IgD-negative memory B cell (primary cell): ENCODE data around the gene DBR1. TPM values are rescaled to one million over a fixed set of nuclear protein-coding genes. Genes with fewer than 3 reads are reported as not detected.
"Not testable (repeated sequence)": the region's sequence is repeated elsewhere in the genome, so short reads cannot be mapped to it uniquely, and the experiment has no call there.

Experiments
- H3K27ac Mint-ChIP-seq, 3 donors: one replicate each; pipeline ENCODE4 v1.8.0; 2020 to 2022; ENCODE audit warnings: mild to moderate bottlenecking in 3 of 3, mixed read lengths in 3 of 3, moderate library complexity in 1 of 3
- H3K27me3 Mint-ChIP-seq: one replicate; pipeline ENCODE4 v1.8.0; 2021; ENCODE audit warnings: mixed read lengths
- H3K36me3 Mint-ChIP-seq: one replicate; pipeline ENCODE4 v1.8.0; 2020; ENCODE audit warnings: mild to moderate bottlenecking, mixed read lengths
- H3K4me1 Mint-ChIP-seq, 3 donors: one replicate each; pipeline ENCODE4 v1.8.0; 2020 to 2022; ENCODE audit warnings: mixed read lengths in 3 of 3, mild to moderate bottlenecking in 1 of 3
- H3K4me3 Mint-ChIP-seq, 4 donors: one replicate each; pipeline ENCODE4 v1.8.0; 2020 to 2022; ENCODE audit warnings: mild to moderate bottlenecking in 4 of 4, mixed read lengths in 4 of 4, moderate library complexity in 3 of 4
- H3K9me3 Mint-ChIP-seq, 3 donors: one replicate each; pipeline ENCODE4 v1.8.0; 2020 to 2021; ENCODE audit warnings: mixed read lengths in 3 of 3, mild to moderate bottlenecking in 1 of 3
- polyA plus RNA-seq: library from polyadenylated mRNA; unstranded; fragments of 300-500 nt; fragmentation: Illumina TruSeq; gene quantifications from one replicate; pipeline ENCODE4 v1.2.3, GENCODE V29; 2021

Gene DBR1
- polyA plus RNA-seq, 1 donor from 2014 or later, result 12.9 TPM

DNA sequence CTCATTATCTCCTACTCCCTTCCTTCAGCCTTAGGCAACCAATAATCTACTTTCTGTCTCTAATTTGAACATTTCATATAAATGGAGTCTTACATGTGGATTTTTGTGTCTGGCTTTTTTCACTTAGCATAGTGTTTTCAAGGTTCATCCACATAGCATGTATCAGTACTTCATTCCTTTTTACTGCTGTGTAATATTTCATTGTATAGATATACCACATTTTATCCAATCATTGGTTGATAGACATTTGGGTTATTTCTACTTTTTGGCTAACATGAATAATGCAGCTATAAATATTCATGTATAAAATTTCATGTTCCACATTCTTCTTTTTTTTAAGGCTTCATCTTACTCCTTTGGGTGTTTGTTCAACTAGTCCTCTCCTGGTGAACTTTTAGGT is 20.2 kb downstream of the DBR1 start:
- Mint-ChIP-seq H3K27me3 (peaks cover 3% of the 10 kb centered on the region), H3K36me3 (peaks cover 4% of the 10 kb centered on the region), H3K27ac (no peak overlapping the region), H3K4me1 (no peaks in the 10 kb centered on the region), H3K9me3 (peaks cover 2 to 18% (median 4%) of the 10 kb centered on the region in 3 donors), H3K4me3 (no peak overlapping the region)

DNA sequence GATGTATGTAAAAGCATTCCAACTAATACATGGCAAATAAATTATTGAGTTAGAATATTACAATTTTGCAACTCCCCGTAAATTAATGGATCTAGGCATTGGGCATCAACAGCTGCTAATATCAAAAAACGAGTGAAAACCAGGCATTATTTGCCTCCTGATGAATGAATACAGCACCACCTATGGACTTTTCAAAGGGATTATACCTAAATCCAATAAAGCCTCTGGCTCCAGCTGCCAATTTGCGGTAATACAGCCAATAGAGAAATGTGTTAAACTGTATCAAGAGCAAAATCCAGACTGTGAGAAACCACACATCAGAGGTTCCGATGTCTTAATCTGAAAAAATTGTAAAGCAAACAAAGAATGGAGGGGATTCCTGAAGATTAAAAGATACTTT is 26.2 kb downstream of the DBR1 start:
- Mint-ChIP-seq H3K4me3 (no peak overlapping the region), H3K27ac (no peak overlapping the region), H3K27me3 (peaks cover 2% of the 10 kb centered on the region), H3K4me1 (no peaks in the 10 kb centered on the region), H3K36me3 (peaks cover 3% of the 10 kb centered on the region), H3K9me3 (peaks cover 0 to 8% (median 2%) of the 10 kb centered on the region in 3 donors)

DNA sequence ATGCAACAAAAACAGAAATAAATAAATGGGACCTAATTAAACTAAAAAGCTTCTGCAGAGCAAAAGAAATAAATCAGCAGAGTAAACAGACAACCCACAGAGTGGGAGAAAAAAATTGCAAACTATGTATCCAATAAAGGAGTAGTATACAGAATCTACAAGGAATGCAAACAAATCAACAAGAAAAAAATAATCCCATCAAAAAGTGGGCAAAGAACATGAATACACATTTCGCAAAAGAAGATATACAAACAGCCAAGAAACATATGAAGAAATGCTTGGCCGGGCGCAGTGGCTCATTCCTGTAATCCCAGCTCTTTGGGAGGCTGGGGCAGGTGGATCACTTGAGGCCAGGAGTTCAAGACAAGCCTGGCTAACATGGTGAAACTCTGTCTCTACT is 32.5 kb downstream of the DBR1 start:
- not testable (repeated sequence) for H3K27ac Mint-ChIP-seq, H3K4me1 Mint-ChIP-seq, H3K9me3 Mint-ChIP-seq, H3K27me3 Mint-ChIP-seq, H3K4me3 Mint-ChIP-seq, H3K36me3 Mint-ChIP-seq

DNA sequence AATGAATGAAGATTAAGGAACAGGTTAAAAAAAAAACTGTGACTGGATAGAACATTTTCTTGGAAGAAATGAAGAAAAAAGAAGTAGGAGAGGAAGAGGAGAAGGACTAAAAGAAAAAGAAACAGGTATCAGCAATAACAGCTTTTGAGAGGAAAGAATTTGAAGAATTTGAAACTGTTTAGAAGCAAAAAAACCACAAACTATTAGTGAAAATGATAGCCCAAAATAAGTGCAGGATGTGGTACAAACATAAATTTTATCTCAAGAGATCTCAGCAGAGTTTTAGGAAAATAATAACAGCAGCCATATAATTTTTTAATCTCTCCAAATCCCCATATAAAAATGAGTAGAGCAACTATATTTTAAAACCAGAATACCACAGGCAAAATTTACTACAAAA is 33.8 kb downstream of the DBR1 start:
- Mint-ChIP-seq H3K27ac (no peak overlapping the region), H3K9me3 (peaks cover 0 to 3% (median 0%) of the 10 kb centered on the region in 3 donors), H3K4me3 (peak overlapping the region in 1 of 4 donors; percentile 52), H3K27me3 (peaks cover 4% of the 10 kb centered on the region), H3K36me3 (peaks cover 5% of the 10 kb centered on the region), H3K4me1 (peaks cover 6 to 7% (median 6%) of the 10 kb centered on the region in 3 donors)

DNA sequence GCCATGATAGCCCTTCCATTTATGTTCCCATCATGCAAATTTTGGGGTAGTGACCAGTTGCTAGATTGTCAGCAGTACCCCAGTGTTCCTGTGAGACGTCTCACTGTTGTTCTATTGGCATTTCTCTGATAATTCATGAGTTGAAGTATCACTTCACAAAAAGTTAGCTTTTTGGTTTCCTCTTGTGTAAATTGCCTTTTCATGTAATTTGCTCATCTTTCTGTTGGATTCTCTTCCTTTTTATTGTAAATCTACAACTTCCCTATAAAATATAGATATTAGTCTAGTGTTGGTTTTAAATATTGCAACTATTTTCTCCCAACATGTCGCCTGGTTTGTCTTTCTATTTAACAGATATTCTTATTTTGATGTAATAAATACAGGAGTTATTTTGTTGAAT is 35.0 kb downstream of the DBR1 start:
- H3K9me3 Mint-ChIP-seq, result peaks cover 0 to 3% (median 0%) of the 10 kb centered on the region in 3 donors
- H3K4me3 Mint-ChIP-seq, result no peak overlapping the region
- peaks cover 3% of the 10 kb centered on the region for H3K27me3 Mint-ChIP-seq
- H3K4me1 Mint-ChIP-seq, result peaks cover 9 to 17% (median 16%) of the 10 kb centered on the region in 3 donors
- peaks cover 5% of the 10 kb centered on the region for H3K36me3 Mint-ChIP-seq
- no peak overlapping the region for H3K27ac Mint-ChIP-seq

DNA sequence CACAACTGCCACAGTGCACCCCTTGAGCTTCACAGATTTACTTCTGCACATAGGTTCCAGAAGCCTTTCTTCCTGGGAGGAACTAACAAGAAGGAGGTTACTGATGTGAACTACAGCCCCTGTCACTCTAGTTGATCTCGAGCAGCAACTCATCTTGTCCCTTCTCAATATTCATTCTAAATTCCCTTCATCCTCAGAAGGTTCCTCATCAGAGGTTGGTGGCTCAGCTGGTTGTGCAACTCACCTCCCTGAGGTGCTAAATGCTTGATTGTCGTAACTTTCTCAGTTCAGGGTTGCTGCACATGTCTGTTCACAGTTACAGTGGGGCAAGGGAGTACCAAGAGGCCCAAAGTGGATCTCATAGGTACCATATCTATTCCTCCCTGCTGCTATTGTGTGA is 36.9 kb downstream of the DBR1 start:
- no peaks in the 10 kb centered on the region for H3K36me3 Mint-ChIP-seq
- H3K4me3 Mint-ChIP-seq, result no peak overlapping the region
- H3K4me1 Mint-ChIP-seq, result peaks cover 9 to 19% (median 17%) of the 10 kb centered on the region in 3 donors
- H3K27me3 Mint-ChIP-seq, result peaks cover 7% of the 10 kb centered on the region
- H3K27ac Mint-ChIP-seq, result no peak overlapping the region
- no peaks in the 10 kb centered on the region for H3K9me3 Mint-ChIP-seq

DNA sequence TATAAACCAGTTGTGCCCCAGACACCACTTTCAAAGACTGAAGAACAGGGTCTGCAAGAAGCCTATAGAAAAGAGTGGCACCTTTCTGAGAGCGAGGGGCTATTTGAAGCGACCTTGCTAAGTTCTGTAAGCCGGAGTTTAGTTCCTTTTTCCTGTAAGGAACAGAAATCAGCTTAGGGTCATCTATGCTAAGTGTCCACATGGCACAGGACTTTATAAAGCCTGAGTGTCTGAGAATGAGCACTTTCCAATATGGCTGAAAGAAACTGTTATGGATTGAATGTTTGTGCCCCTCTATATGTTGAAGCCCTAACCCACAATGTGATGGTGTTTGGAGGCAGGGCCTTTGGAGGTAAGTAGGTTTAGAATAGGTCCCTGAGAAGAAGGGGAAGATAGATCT is 38.5 kb downstream of the DBR1 start:
- H3K36me3 Mint-ChIP-seq, result no peaks in the 10 kb centered on the region
- H3K4me1 Mint-ChIP-seq, result peaks cover 9 to 18% (median 17%) of the 10 kb centered on the region in 3 donors
- peaks cover 7% of the 10 kb centered on the region for H3K27me3 Mint-ChIP-seq
- H3K9me3 Mint-ChIP-seq, result no peaks in the 10 kb centered on the region
- H3K4me3 Mint-ChIP-seq, result no peak overlapping the region
- H3K27ac Mint-ChIP-seq, result no peak overlapping the region

DNA sequence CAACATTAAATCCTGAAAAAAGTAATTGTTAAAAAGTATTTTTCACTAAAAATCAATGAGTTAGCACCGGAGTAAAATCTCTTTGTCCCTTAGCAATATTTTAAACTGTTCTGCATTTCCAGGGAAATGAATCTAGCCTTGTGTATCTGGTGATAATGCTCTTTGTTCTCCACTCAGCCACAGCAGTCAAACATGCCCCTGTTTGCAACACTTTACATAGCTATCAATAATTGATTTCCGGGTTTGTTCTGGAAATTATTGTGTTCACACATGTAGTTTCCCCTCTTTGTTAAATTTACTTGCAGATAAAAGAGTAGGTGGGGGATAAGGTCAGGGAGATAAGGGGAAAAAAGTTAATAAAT is 38.9 kb downstream of the DBR1 start:
- Mint-ChIP-seq H3K9me3 (no peaks in the 10 kb centered on the region), H3K4me3 (no peak overlapping the region), H3K4me1 (peaks cover 9 to 18% (median 17%) of the 10 kb centered on the region in 3 donors), H3K27me3 (peaks cover 7% of the 10 kb centered on the region), H3K36me3 (no peaks in the 10 kb centered on the region), H3K27ac (no peak overlapping the region)

DNA sequence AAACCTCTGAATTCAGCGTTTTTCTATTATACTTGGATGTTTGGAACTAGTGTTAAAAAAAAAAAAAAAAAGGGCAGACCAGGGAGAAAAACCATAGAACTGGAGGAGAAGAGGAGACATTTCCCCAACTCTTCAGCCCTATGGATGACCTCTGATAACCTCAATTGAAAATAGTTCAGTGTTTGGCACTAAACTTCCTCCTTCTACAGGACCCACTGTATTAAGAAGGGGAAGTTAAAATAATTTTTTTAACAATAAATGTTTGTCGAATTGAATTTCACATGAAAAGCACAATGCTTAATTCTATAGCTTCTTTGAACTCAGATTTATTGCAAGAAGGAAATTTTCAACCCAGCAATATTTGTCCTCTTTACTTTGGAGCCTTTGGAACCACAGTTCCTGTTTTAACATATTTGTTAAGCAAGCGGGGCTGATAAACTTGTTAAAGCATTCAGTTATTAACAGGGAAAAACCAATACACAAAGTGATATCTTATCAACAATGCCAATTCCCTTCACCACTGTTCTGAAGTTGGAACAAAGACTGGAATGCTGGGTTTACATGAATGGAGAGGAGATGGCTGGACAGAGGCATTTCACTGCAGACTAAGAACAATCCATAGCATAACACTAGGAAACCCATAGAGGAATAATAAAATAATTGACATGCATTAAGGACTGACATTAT is 39.4 kb downstream of the DBR1 start:
- peaks cover 9 to 18% (median 17%) of the 10 kb centered on the region in 3 donors for H3K4me1 Mint-ChIP-seq
- H3K27me3 Mint-ChIP-seq, result peaks cover 7% of the 10 kb centered on the region
- H3K4me3 Mint-ChIP-seq, result peak overlapping the region in 1 of 4 donors; percentile 35
- no peak overlapping the region for H3K27ac Mint-ChIP-seq
- no peaks in the 10 kb centered on the region for H3K36me3 Mint-ChIP-seq
- no peaks in the 10 kb centered on the region for H3K9me3 Mint-ChIP-seq

DNA sequence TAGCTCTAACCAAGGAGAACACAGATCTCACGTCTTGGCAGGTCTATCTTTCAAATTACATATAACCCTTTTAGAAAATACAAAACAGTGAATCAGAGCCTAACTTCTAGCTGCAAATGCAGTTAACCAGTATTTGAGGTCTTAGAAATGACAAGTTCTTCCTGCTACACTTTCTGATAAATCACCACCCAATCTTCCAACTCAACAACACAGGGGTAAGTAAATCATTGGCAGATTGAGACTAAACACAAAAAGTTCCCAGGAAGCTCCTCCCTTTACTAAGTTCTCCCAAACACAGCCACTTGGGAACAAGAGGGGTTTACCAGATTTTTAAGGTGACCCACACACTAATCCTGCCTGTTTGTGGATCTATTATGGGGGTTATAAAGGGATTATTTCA is 42.5 kb downstream of the DBR1 start, which contains the start of gene A4GNT:
Gene A4GNT, minus strand, starts transcription at position 152 of the 400 bp plus-strand sequence. CDS start 1,134 bp downstream, outside the sequence.
- Mint-ChIP-seq H3K4me1 (peaks cover 9 to 18% (median 17%) of the 10 kb centered on the region in 3 donors), H3K27ac (no peak within 1 kb of the TSS), H3K36me3 (no peaks in the 10 kb centered on the region), H3K27me3 (peaks cover 8% of the 10 kb centered on the region), H3K9me3 (no peaks in the 10 kb centered on the region), H3K4me3 (no peak within 1 kb of the TSS)

DNA sequence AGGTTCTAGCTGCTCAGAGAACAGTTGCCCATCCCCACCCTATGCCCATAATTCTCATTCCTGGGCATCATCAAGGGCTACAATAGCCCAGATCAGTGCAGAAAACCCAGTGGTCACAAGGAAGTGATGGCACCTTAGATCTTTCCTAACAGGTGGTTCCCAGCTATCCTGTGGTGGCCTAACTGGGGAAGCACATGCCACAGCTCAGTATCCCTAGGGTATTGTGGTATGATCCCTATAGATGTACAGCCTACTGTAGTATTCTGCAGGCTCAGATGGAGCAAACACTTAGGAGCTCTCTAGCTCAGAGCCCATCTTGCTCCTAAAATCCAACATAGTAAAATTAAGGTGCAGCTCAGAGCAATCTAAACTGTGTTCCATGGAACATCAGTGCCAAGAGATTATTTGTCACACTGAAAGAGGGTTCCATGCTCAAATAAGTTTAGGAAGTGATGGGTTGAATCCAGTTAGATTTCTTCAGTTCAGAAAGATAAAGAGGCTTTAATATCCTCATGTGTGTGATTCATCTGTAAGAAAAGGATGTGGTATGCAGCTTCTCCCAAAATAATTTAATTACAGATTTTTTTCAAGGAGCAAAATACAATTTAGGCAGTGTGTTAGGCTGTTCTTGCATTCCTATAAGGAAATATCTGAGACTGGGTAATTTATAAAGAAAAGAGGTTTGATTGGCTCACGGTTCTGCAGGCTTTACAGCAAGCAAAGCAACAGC is 46.9 kb downstream of the DBR1 start:
- peaks cover 0 to 10% (median 2%) of the 10 kb centered on the region in 3 donors for H3K9me3 Mint-ChIP-seq
- H3K4me3 Mint-ChIP-seq, result peak overlapping the region in 1 of 4 donors; percentile 22
- peaks cover 0 to 2% (median 1%) of the 10 kb centered on the region in 3 donors for H3K4me1 Mint-ChIP-seq
- H3K27me3 Mint-ChIP-seq, result peaks cover 9% of the 10 kb centered on the region
- peaks cover 2% of the 10 kb centered on the region for H3K36me3 Mint-ChIP-seq
- no peak overlapping the region for H3K27ac Mint-ChIP-seq

DNA sequence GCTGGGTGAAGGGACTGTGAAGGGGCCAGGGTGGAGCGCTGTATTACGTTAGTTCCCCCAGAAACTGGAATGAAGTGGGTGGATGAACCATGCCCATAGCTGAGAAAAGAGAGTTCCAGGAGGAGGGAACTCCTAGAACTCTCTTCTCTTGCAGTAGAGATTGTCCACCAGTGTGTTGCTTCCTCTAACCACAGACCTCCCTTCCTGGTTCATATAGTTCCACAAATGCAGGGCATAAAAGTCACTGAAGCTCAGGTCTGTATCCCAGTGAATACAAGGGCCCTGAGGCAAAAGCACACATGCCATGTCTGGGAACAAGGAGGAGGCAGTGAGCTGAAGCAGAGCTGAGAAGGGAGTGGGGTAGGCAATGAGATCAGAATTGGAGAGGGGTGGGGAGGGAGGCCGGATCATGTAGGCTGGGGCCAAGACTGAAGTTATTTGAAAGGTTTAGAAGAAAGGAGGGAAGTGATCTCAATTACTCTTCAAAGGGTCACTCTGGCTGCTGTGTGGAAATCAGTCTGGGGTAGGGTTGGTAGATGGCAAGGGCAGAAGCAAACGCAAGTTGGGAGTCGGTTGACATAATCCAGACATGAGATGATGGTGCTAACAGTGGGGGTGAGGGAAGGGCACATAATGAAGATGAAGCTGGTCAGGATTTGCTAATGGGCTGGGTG is 49.0 kb downstream of the DBR1 start:
- peak overlapping the region in 1 of 3 donors; percentile 32 for H3K27ac Mint-ChIP-seq
- H3K4me1 Mint-ChIP-seq, result peaks cover 0 to 2% (median 1%) of the 10 kb centered on the region in 3 donors
- H3K9me3 Mint-ChIP-seq, result peaks cover 0 to 10% (median 2%) of the 10 kb centered on the region in 3 donors
- no peak overlapping the region for H3K4me3 Mint-ChIP-seq
- peaks cover 10% of the 10 kb centered on the region for H3K27me3 Mint-ChIP-seq
- H3K36me3 Mint-ChIP-seq, result peaks cover 2% of the 10 kb centered on the region

DNA sequence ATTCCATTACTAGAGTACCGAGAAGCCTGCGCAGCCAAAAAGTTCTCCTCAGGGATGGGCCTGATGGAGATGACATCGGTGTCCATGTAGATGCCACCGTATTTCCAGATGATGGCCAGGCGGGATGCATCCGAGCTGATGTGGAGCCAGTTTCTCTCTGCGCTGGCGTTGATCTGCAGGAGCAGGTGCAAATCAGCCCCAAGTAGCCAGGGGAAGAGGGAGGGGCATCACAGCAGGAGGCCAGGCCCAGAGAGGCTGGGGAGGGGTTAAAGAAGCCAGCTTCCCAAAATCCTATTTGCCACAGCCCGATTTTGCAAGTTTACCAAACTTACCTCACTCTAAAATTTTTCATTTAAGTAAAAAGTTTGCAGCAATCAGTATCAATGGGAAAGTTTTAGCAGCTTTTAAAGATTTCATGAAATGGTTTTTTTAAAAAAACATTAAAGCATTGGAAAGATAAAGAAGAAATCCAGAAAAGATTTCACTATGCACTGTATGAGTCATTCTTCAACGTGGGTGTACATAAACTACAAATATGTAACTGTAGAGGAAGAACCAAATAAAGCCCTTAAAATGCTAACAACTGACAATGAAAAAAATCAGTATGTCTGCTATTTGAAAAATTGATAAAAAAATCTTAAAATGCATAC is 49.9 kb downstream of the DBR1 start:
- Mint-ChIP-seq H3K9me3 (peaks cover 0 to 10% (median 5%) of the 10 kb centered on the region in 3 donors), H3K4me1 (peaks cover 0 to 2% (median 1%) of the 10 kb centered on the region in 3 donors), H3K27me3 (peaks cover 10% of the 10 kb centered on the region), H3K27ac (no peak overlapping the region), H3K4me3 (no peak overlapping the region), H3K36me3 (peaks cover 2% of the 10 kb centered on the region)

DNA sequence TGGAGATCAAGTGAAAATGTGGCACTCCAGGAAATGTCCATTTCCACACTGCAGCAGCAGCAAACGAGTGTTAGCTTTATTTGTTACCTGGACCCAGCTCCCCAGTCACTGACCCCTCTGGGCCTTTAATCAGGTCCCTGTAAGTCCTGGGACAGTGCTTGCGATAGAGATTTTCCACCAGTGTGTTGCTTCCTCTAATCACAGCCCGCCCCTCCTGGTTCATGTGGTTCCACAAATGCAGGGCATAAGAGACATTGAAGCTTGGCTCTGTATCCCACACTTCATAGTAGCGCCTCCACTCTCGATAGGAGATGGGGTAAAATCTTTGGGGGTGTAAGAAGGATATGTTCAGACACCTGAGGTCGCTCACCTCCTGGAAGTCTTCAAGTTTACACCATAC is 50.5 kb downstream of the DBR1 start:
- H3K4me1 Mint-ChIP-seq, result peaks cover 0 to 2% (median 1%) of the 10 kb centered on the region in 3 donors
- H3K9me3 Mint-ChIP-seq, result peaks cover 0 to 10% (median 5%) of the 10 kb centered on the region in 3 donors
- H3K36me3 Mint-ChIP-seq, result peaks cover 2% of the 10 kb centered on the region
- H3K27ac Mint-ChIP-seq, result no peak overlapping the region
- no peak overlapping the region for H3K4me3 Mint-ChIP-seq
- peaks cover 10% of the 10 kb centered on the region for H3K27me3 Mint-ChIP-seq

DNA sequence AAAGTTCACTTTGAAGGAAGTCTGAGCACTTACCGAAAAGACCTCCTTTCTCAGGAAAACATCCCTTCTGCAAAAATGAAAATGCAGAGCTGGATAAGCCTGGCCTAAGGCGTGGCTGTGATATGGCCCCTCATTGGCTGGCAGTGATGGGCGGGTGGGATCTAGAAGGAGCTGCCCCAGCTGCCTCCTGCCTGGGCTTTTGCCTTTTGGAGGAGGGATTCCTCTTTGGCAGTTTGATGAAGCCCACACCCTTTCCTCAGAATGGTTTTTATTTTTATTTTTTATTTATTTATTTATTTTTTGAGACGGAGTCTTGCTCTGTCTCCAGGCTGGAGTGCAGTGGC is 55.3 kb downstream of the DBR1 start:
- Mint-ChIP-seq H3K27ac (no peak overlapping the region), H3K4me1 (peaks cover 0 to 4% (median 2%) of the 10 kb centered on the region in 3 donors), H3K27me3 (peaks cover 30% of the 10 kb centered on the region), H3K36me3 (no peaks in the 10 kb centered on the region), H3K4me3 (no peak overlapping the region), H3K9me3 (peaks cover 0 to 10% (median 5%) of the 10 kb centered on the region in 3 donors)
